CD4-positive, alpha-beta memory T cell (primary cell): ENCODE measurements around the gene MRLN. TPM values are rescaled to one million over a fixed set of nuclear protein-coding genes. Genes with fewer than 3 reads are reported as not detected.
"Not testable (repeated sequence)": the region's sequence is repeated elsewhere in the genome, so short reads cannot be mapped to it uniquely, and the experiment has no call there.

ENCODE experiments used
- CTCF ChIA-PET: fragments of 350-600 bp; sonication (Branson Sonifier 250); formaldehyde crosslinking; loops from one replicate; lab custom pipeline; 2021; ENCODE audit warnings: inconsistent platforms; ENCODE audit not compliant: partially characterized antibody; lab: Charles Lee
- POLR2A ChIA-PET: fragments of 350-600 bp; sonication (Branson Sonifier 250); formaldehyde crosslinking; loops from one replicate; lab custom pipeline; 2021; ENCODE audit not compliant: partially characterized antibody; lab: Charles Lee
- DNase-seq, 5 donors: peaks; one replicate each; pipeline versions ENCODE4 v3.0.0 to v3.0.0-alpha.2; 2020 to 2022; ENCODE audit warnings: mixed read lengths in 1 of 5
- H3K27ac ChIP-seq: one replicate; pipeline ENCODE4 v1.7.0; 2013; ENCODE audit warnings: low read depth, low read length
- H3K27me3 ChIP-seq: 2 replicates; pipeline ENCODE4 v1.7.0; 2013; ENCODE audit warnings: mild to moderate bottlenecking, low read length, moderate library complexity; ENCODE audit not compliant: insufficient read depth
- H3K36me3 ChIP-seq: 2 replicates; pipeline ENCODE4 v1.7.0; 2013; ENCODE audit warnings: mild to moderate bottlenecking, low read length, moderate library complexity; ENCODE audit not compliant: insufficient read depth
- H3K4me1 ChIP-seq: 2 replicates; pipeline ENCODE4 v1.7.0; 2013; ENCODE audit warnings: mild to moderate bottlenecking, low read length, moderate library complexity; ENCODE audit not compliant: insufficient read depth
- H3K4me3 ChIP-seq, 2 donors: one replicate each; pipeline ENCODE4 v1.7.0; 2013; ENCODE audit warnings: low read length in 2 of 2, mild to moderate bottlenecking in 1 of 2
- H3K9me3 ChIP-seq, 2 donors: one replicate each; pipeline ENCODE4 v1.7.0; 2013; ENCODE audit warnings: low read length in 2 of 2, control low read depth in 1 of 2; ENCODE audit not compliant: control insufficient read depth in 1 of 2
- H3K27ac Mint-ChIP-seq, 7 donors: one replicate each; pipeline ENCODE4 v1.8.0; 2020 to 2021; ENCODE audit warnings: mixed read lengths in 7 of 7, mild to moderate bottlenecking in 6 of 7, inconsistent platforms in 3 of 7, moderate library complexity in 3 of 7
- H3K27me3 Mint-ChIP-seq, 2 donors: one replicate each; pipeline ENCODE4 v1.8.0; 2020 to 2021; ENCODE audit warnings: mixed read lengths in 2 of 2
- H3K36me3 Mint-ChIP-seq, 2 donors: one replicate each; pipeline ENCODE4 v1.8.0; 2020 to 2021; ENCODE audit warnings: mixed read lengths in 2 of 2, inconsistent platforms in 1 of 2, mild to moderate bottlenecking in 1 of 2
- H3K4me1 Mint-ChIP-seq, 4 donors: one replicate each; pipeline ENCODE4 v1.8.0; 2020 to 2021; ENCODE audit warnings: mixed read lengths in 4 of 4, mild to moderate bottlenecking in 1 of 4
- H3K4me3 Mint-ChIP-seq, 8 donors: one replicate each; pipeline ENCODE4 v1.8.0; 2020 to 2021; ENCODE audit warnings: mixed read lengths in 8 of 8, mild to moderate bottlenecking in 7 of 8, moderate library complexity in 6 of 8, inconsistent platforms in 3 of 8
- H3K9me3 Mint-ChIP-seq, 8 donors: one replicate each; pipeline ENCODE4 v1.8.0; 2020 to 2021; ENCODE audit warnings: mixed read lengths in 8 of 8, mild to moderate bottlenecking in 5 of 8, inconsistent platforms in 3 of 8, moderate library complexity in 1 of 8
- intact Hi-C: fragments of 100-400 bp; cut with micrococcal nuclease; formaldehyde crosslinking; loops from one replicate; pipeline ENCODE4 v1.15.1; 2023
- polyA plus RNA-seq, 2 donors: library from polyadenylated mRNA; unstranded; fragments of 300-500 nt; fragmentation: Illumina TruSeq; gene quantifications; one replicate each; pipeline ENCODE4 v1.2.3, GENCODE V29; 2021
- total RNA-seq, 2 experiments: library from RNA; stranded (reverse); gene quantifications; one replicate each; pipeline ENCODE4 v1.2.3, GENCODE V29; 2021

The MRLN gene
- total and polyA plus RNA-seq, 4 experiments from 2014 or later = not detected

DNA sequence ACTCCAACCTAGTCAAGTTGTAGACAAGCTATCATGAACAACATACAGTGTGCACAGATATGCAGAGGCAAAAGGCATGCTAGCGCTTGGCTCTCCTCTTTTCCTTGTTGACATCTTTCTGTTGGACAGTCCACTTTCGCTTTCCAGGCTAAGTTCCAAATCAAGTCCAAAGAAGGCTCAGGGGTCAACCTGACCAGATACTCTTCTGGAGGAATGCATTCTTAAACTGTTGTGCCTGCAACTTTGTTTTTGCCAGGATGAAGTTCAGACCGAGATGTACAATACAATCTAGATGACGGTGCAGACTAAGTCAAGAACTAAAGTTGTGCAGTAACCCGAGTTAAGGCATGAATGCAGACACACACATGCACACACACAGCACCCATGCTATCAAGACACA is 35.7 kb upstream of the MRLN start:
- intact Hi-C loops, POLR2A ChIA-PET, H3K27me3 Mint-ChIP-seq, H3K4me1 ChIP-seq, H3K4me3 ChIP-seq, H3K9me3 ChIP-seq, CTCF ChIA-PET, DNase-seq, H3K4me1 Mint-ChIP-seq, H3K27ac Mint-ChIP-seq, H3K27ac ChIP-seq, H3K4me3 Mint-ChIP-seq, H3K27me3 ChIP-seq: not testable (repeated sequence)
- peaks cover 23% of the 10 kb centered on the region for H3K36me3 ChIP-seq
- Mint-ChIP-seq H3K9me3 (peaks cover 0 to 12% (median 0%) of the 10 kb centered on the region in 8 donors), H3K36me3 (peaks cover 39 to 43% of the 10 kb centered on the region in 2 donors)

DNA sequence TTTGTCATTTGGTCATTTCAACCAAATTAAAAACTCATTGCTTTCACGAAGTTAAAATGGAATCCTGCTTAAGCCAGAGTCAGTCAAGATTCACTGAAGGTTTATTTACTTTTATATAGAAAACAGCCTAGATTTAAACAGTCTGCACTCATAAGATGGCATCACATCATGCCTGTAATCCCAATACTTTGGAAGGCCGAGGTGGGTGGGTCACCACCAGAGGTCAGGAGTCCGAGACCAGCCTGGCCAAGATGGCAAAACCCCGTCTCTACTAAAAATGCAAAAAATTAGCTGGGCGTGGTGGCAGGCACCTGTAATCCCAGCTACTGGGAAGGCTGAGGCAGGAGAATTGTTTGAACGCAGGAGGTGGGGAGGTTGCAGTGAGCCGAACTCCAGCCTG is 33.8 kb upstream of the MRLN start:
- Mint-ChIP-seq H3K36me3 (peaks cover 24 to 26% of the 10 kb centered on the region in 2 donors), H3K9me3 (peaks cover 0 to 12% (median 0%) of the 10 kb centered on the region in 8 donors)
- H3K27me3 Mint-ChIP-seq, H3K27ac ChIP-seq, H3K4me1 ChIP-seq, intact Hi-C loops, H3K27ac Mint-ChIP-seq, H3K27me3 ChIP-seq, H3K4me3 Mint-ChIP-seq, H3K4me3 ChIP-seq, H3K36me3 ChIP-seq, POLR2A ChIA-PET, H3K4me1 Mint-ChIP-seq, CTCF ChIA-PET, H3K9me3 ChIP-seq, DNase-seq: not testable (repeated sequence)

DNA sequence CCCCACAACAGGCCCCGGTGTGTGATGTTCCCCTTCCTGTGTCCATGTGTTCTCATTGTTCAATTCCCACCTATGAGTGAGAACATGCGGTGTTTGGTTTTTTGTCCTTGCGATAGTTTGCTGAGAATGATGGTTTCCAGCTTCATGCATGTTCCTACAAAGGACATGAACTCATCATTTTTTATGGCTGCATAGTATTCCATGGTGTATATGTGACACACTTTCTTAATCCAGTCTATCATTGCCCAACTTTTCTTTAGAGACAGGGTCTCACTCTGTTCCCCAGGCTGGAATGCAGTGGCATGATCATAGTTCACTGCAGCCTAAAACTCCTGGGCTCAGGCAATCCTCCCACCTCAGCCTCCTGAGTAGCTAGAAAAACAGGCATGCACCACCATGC is 32.2 kb upstream of the MRLN start:
- H3K4me3 Mint-ChIP-seq, H3K27me3 ChIP-seq, H3K4me1 ChIP-seq, H3K27ac ChIP-seq, H3K27ac Mint-ChIP-seq, DNase-seq, H3K36me3 ChIP-seq, H3K27me3 Mint-ChIP-seq, H3K4me3 ChIP-seq, intact Hi-C loops, H3K9me3 ChIP-seq, CTCF ChIA-PET, POLR2A ChIA-PET, H3K4me1 Mint-ChIP-seq: not testable (repeated sequence)
- H3K9me3 Mint-ChIP-seq = peaks cover 0 to 12% (median 0%) of the 10 kb centered on the region in 8 donors
- H3K36me3 Mint-ChIP-seq = peaks cover 14 to 17% of the 10 kb centered on the region in 2 donors

DNA sequence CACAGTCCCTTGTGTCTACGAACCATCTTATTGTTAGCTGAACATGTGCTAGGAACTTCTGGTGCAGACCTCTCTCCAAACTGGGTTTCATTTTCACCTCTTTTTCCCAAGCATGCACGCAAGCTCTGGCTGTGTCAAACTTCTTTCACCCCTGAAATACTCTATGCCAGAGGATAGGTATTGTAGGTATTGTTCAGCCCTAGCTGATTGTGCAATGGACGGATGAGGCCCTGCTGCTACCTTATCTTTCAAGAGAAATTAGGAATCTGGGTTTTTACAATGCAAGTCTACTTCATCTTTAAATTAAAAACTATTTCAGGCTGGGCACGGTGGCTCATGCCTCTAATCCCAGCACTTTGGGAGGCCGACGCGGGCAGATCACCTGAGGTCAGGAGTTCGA is 28.3 kb upstream of the MRLN start:
- Mint-ChIP-seq H3K27me3 (no peaks in the 10 kb centered on the region), H3K36me3 (peaks cover 0 to 1% of the 10 kb centered on the region in 2 donors), H3K27ac (no peak overlapping the region), H3K4me3 (no peak overlapping the region), H3K4me1 (no peaks in the 10 kb centered on the region), H3K9me3 (peaks cover 0 to 12% (median 6%) of the 10 kb centered on the region in 8 donors)
- POLR2A ChIA-PET = no interaction called here
- Histone ChIP-seq H3K4me1 (no peaks in the 10 kb centered on the region), H3K27me3 (no peaks in the 10 kb centered on the region), H3K27ac (no peak overlapping the region), H3K36me3 (no peaks in the 10 kb centered on the region), H3K4me3 (no peak overlapping the region), H3K9me3 (no peaks in the 10 kb centered on the region)
- DNase-seq = no peak
- intact Hi-C loops = no loop called here
- CTCF ChIA-PET = no interaction called here

DNA sequence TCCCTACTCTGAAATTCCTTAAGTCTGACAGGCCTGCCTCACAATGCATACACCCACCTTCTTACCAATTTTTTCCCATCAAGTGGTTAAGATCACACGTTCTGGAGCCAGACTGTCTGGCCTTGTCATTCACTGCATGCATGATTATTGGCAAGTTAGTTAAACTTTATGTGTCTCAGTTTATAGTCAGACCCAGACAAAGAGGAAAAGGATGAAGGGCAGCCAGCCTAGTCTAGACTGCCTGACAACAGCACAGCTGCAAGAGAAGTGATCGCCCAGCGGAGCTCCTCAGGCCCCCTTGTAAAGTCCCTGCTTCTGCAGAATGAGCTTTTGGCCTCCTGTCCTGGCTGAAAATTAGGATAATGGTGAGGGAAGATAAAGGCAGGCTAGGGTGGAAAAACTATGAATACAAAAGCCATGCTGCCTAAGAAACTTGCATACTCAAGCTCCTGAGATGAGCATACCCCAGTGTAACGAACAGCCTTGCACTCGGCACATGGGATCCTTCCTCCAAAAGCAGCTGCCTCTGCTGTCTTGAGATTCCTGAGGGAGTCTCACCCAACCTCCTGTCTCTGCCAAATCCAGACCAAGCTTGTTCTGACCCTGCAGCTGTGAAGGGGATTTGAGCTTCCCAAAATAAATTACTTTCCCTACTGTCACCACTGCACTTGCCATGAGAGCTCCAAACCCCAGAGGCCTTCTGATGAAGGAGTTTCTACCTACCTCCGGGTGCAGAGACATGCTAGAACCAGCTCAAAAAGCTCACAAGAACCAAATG is 26.7 kb upstream of the MRLN start:
- Mint-ChIP-seq H3K4me1 (no peaks in the 10 kb centered on the region), H3K9me3 (peaks cover 0 to 11% (median 4%) of the 10 kb centered on the region in 8 donors), H3K36me3 (peaks cover 0 to 4% of the 10 kb centered on the region in 2 donors), H3K4me3 (no peak overlapping the region), H3K27ac (peak overlapping the region in 1 of 7 donors; percentile 37), H3K27me3 (no peaks in the 10 kb centered on the region)
- POLR2A ChIA-PET = no interaction called here
- no peaks in the 10 kb centered on the region for H3K4me1 ChIP-seq
- no peak overlapping the region for H3K27ac ChIP-seq
- H3K36me3 ChIP-seq = no peaks in the 10 kb centered on the region
- CTCF ChIA-PET = no interaction called here
- no peaks in the 10 kb centered on the region for H3K27me3 ChIP-seq
- no peak overlapping the region for H3K4me3 ChIP-seq
- DNase-seq = no peak
- intact Hi-C loops = no loop called here
- no peaks in the 10 kb centered on the region for H3K9me3 ChIP-seq

DNA sequence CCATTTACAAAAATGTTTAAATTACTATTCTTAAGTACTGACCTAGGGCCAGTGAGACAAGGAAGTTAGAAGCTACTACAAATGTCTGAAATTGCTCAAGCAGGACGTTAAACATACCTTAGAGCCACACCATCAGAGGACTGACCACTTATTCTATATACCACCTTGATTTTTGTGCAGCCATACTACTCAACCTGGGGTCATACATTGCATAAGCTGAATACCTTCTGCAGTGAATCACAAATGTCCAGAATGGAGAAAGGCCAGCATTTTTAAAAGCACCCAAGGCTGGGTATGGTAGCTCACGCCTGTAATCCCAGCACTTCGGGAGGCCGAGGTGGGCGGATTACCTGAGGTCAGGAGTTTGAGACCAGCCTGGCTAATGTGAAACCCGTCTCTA is 21.2 kb upstream of the MRLN start:
- Mint-ChIP-seq H3K4me1 (no peaks in the 10 kb centered on the region), H3K4me3 (no peak overlapping the region), H3K36me3 (peaks cover 0 to 4% of the 10 kb centered on the region in 2 donors), H3K9me3 (peaks cover 0 to 11% (median 3%) of the 10 kb centered on the region in 8 donors), H3K27ac (no peak overlapping the region), H3K27me3 (no peaks in the 10 kb centered on the region)
- DNase-seq = no peak
- no peaks in the 10 kb centered on the region for H3K4me1 ChIP-seq
- H3K4me3 ChIP-seq = no peak overlapping the region
- H3K27ac ChIP-seq = no peak overlapping the region
- ChIA-PET POLR2A (no interaction called here), CTCF (no interaction called here)
- no peaks in the 10 kb centered on the region for H3K27me3 ChIP-seq
- no peaks in the 10 kb centered on the region for H3K9me3 ChIP-seq
- intact Hi-C loops = no loop called here
- H3K36me3 ChIP-seq = no peaks in the 10 kb centered on the region

DNA sequence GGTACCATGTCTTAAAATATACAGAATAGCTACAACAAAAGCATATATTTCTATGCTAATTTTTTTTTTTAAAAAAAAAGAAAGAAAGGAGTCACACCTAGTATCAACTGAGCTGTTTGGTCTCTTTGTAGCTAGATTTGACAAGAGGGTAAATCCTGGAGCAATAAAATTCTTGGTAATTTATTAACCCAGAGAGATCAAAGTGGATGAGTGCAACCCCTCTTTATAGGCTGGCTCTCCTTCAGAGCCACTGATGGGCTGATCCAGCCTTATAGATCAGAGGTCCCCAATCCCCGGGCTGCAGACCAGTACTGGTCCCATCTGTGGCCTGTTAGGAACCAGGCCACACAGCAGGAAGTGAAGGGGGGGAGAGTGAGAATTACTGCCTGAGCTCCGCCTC is 19.8 kb upstream of the MRLN start:
- Mint-ChIP-seq H3K36me3 (peaks cover 0 to 4% of the 10 kb centered on the region in 2 donors), H3K27me3 (no peaks in the 10 kb centered on the region)
- POLR2A ChIA-PET = no interaction called here

More for the DNA sequence above, 19.8 kb upstream of the MRLN start:
- peaks cover 0 to 10% (median 2%) of the 10 kb centered on the region in 8 donors for H3K9me3 Mint-ChIP-seq
- no peaks in the 10 kb centered on the region for H3K27me3 ChIP-seq
- no peaks in the 10 kb centered on the region for H3K4me1 ChIP-seq
- CTCF ChIA-PET = interaction anchor here (1.1 kb wide), 1 partner anchor 58 kb away, joined by 3 read pairs; no protein-coding TSS in a partner anchor
- no peaks in the 10 kb centered on the region for H3K36me3 ChIP-seq
- H3K4me3 Mint-ChIP-seq = no peak overlapping the region
- no peak overlapping the region for H3K4me3 ChIP-seq
- no peak overlapping the region for H3K27ac Mint-ChIP-seq
- H3K4me1 Mint-ChIP-seq = no peaks in the 10 kb centered on the region
- no peak overlapping the region for H3K27ac ChIP-seq
- no peaks in the 10 kb centered on the region for H3K9me3 ChIP-seq
- intact Hi-C loops = no loop called here
- DNase-seq = no peak
